GM23338 (cell line): ENCODE data around the gene DDI2. TPM values are rescaled to one million over a fixed set of nuclear protein-coding genes. Genes with fewer than 3 reads are reported as not detected.

Source experiments
- ATAC-seq: fragments of 200-7000 bp; cut with Tn5 transposase; 3 replicates; pipeline ENCODE4 v1.9.1; 2020
- DNase-seq: peaks from one replicate; pipeline ENCODE4 v3.0.0-alpha.2; 2015; ENCODE audit warnings: low spot score
- H2AFZ ChIP-seq: fragments of 200-600 bp; sonication (generic); 2 replicates; pipeline ENCODE4 v1.8.0; 2016; ENCODE audit warnings: antibody characterized with exemption, mild to moderate bottlenecking, moderate library complexity
- H3F3A ChIP-seq: fragments of 200-600 bp; sonication (generic); replicated peaks from 2 replicates; pipeline ENCODE4 v1.8.0; 2017; ENCODE audit warnings: antibody characterized with exemption, mixed run types, low read depth
- H3K27ac ChIP-seq: fragments of 200-600 bp; sonication (generic); 2 replicates; pipeline ENCODE4 v1.6.1; 2016; ENCODE audit warnings: low read depth
- H3K27me3 ChIP-seq: fragments of 200-600 bp; sonication (generic); 2 replicates; pipeline ENCODE4 v1.8.0; 2016; ENCODE audit warnings: mild to moderate bottlenecking, mixed run types, moderate library complexity; ENCODE audit not compliant: insufficient read depth
- H3K36me3 ChIP-seq: fragments of 200-600 bp; sonication (generic); 2 replicates; pipeline ENCODE4 v1.8.0; 2016; ENCODE audit warnings: mild to moderate bottlenecking; ENCODE audit not compliant: insufficient read depth
- H3K4me1 ChIP-seq: fragments of 200-600 bp; sonication (generic); 2 replicates; pipeline ENCODE4 v1.8.0; 2016; ENCODE audit warnings: mild to moderate bottlenecking, moderate library complexity; ENCODE audit not compliant: insufficient read depth
- H3K4me2 ChIP-seq: fragments of 200-600 bp; sonication (generic); 2 replicates; pipeline ENCODE4 v1.7.1; 2017; ENCODE audit warnings: mixed run types
- H3K4me3 ChIP-seq: fragments of 200-600 bp; sonication (generic); 2 replicates; pipeline ENCODE4 v1.6.1; 2016; ENCODE audit warnings: mixed run types
- H3K79me2 ChIP-seq: fragments of 200-600 bp; sonication (generic); replicated peaks from 2 replicates; pipeline ENCODE4 v1.8.0; 2017; ENCODE audit warnings: mild to moderate bottlenecking; ENCODE audit not compliant: insufficient read depth
- H3K9me2 ChIP-seq: fragments of 200-600 bp; sonication (generic); 2 replicates; pipeline ENCODE4 v1.8.0; 2017; ENCODE audit not compliant: insufficient read depth
- H4K20me1 ChIP-seq: fragments of 200-600 bp; sonication (generic); replicated peaks from 2 replicates; pipeline ENCODE4 v1.8.0; 2017; ENCODE audit warnings: mild to moderate bottlenecking; ENCODE audit not compliant: insufficient read depth
- H3K27ac Mint-ChIP-seq: 2 replicates; pipeline ENCODE4 v1.8.0; 2020; ENCODE audit warnings: inconsistent platforms, mild to moderate bottlenecking, moderate library complexity, mixed read lengths
- H3K27me3 Mint-ChIP-seq: 3 replicates; pipeline ENCODE4 v1.8.0; 2022; ENCODE audit warnings: low read depth, mild to moderate bottlenecking, moderate library complexity, mixed read lengths, inconsistent platforms; ENCODE audit not compliant: insufficient read depth, poor library complexity
- H3K36me3 Mint-ChIP-seq: 3 replicates; pipeline ENCODE4 v1.8.0; 2021; ENCODE audit warnings: low read depth, mild to moderate bottlenecking, inconsistent platforms, moderate library complexity, mixed read lengths
- H3K4me1 Mint-ChIP-seq: 3 replicates; pipeline ENCODE4 v1.8.0; 2020; ENCODE audit warnings: mild to moderate bottlenecking, inconsistent platforms, mixed read lengths
- H3K4me3 Mint-ChIP-seq: 3 replicates; pipeline ENCODE4 v1.8.0; 2021; ENCODE audit warnings: moderate library complexity, mild to moderate bottlenecking, inconsistent platforms, mixed read lengths
- H3K9me3 Mint-ChIP-seq: 3 replicates; pipeline ENCODE4 v1.8.0; 2020; ENCODE audit warnings: moderate library complexity, mild to moderate bottlenecking, inconsistent platforms, mixed read lengths
- CREB1 ChIP-seq: fragments of 250-450 bp; sonication (Bioruptor Pico); IDR thresholded peaks from 2 replicates; pipeline ENCODE4 v1.5.0; 2020; ENCODE audit warnings: low read depth, mild to moderate bottlenecking, moderate library complexity
- ETS1 ChIP-seq: IDR thresholded peaks from 2 replicates; pipeline ENCODE4 v1.6.1; 2016; ENCODE audit warnings: antibody characterized with exemption
- EZH2 ChIP-seq: fragments of 200-600 bp; sonication (generic); IDR thresholded peaks from one replicate; pipeline ENCODE4 v1.8.0; 2017; ENCODE audit warnings: antibody characterized with exemption, mild to moderate bottlenecking, low read depth; ENCODE audit not compliant: unreplicated experiment
- EZH2phosphoT487 ChIP-seq: fragments of 200-600 bp; sonication (generic); IDR thresholded peaks from one replicate; pipeline ENCODE4 v1.8.1; 2018; ENCODE audit warnings: antibody characterized with exemption; ENCODE audit not compliant: unreplicated experiment
- JUNB ChIP-seq: IDR thresholded peaks from one replicate; pipeline ENCODE4 v1.6.1; 2016; ENCODE audit warnings: antibody characterized with exemption; ENCODE audit not compliant: unreplicated experiment
- NANOG ChIP-seq: IDR thresholded peaks from 2 replicates; pipeline ENCODE4 v1.6.1; 2016; ENCODE audit warnings: antibody characterized with exemption, borderline replicate concordance
- POLR2AphosphoS5 ChIP-seq: IDR thresholded peaks from 2 replicates; pipeline ENCODE4 v1.6.1; 2016; ENCODE audit warnings: antibody characterized with exemption, low read depth
- REST ChIP-seq: IDR thresholded peaks from one replicate; pipeline ENCODE4 v1.6.1; 2018; ENCODE audit warnings: antibody characterized with exemption; ENCODE audit not compliant: unreplicated experiment
- ZNF114 ChIP-seq: fragments of 250-450 bp; sonication (Bioruptor Pico); IDR thresholded peaks from 2 replicates; pipeline ENCODE4 v1.5.0; 2020; ENCODE audit warnings: mild to moderate bottlenecking, moderate library complexity
- ZNF331 ChIP-seq: fragments of 250-450 bp; sonication (Bioruptor Pico); IDR thresholded peaks from 2 replicates; pipeline ENCODE4 v1.5.0; 2020; ENCODE audit warnings: low read depth, mild to moderate bottlenecking, moderate library complexity
- ZNF462 ChIP-seq: fragments of 250-450 bp; sonication (Bioruptor Pico); IDR thresholded peaks from 2 replicates; pipeline ENCODE4 v1.5.0; 2020; ENCODE audit warnings: mild to moderate bottlenecking, moderate library complexity
- polyA plus RNA-seq: library from polyadenylated mRNA; unstranded; fragments of >200 nt; fragmentation: Nextera tagmentation; extraction: Ambion mirVana; gene quantifications from 2 replicates; pipeline ENCODE4 v1.2.1, GENCODE V29; 2016
- total RNA-seq: library from RNA; depleted of rRNA; stranded (reverse); fragments of >200 nt; shearing (Covaris generic); gene quantifications from 2 replicates; pipeline ENCODE4 v1.2.3, GENCODE V29; 2014

DDI2 gene
- total and polyA plus RNA-seq, 2 experiments from 2014 or later = 8.0 to 43.3 TPM

GRCh38 chr1:15712168-15712567 is 94.9 kb downstream of the DDI2 start:
- Histone ChIP-seq H3K4me1 (no peaks in the 10 kb centered on the region), H2AFZ (no peak overlapping the region), H3K79me2 (peaks cover 10% of the 10 kb centered on the region), H3K27ac (no peak overlapping the region), H4K20me1 (peaks cover 22% of the 10 kb centered on the region), H3K4me3 (no peak overlapping the region), H3K36me3 (no peaks in the 10 kb centered on the region), H3F3A (0 out of 2 replicates have a peak, but pooled peaks cover 4% of the 10 kb centered on the region), H3K9me2 (no peaks in the 10 kb centered on the region), H3K4me2 (no peak overlapping the region), H3K27me3 (no peaks in the 10 kb centered on the region)
- ATAC-seq (no peak), DNase-seq (no peak)
- Mint-ChIP-seq H3K4me1 (no peaks in the 10 kb centered on the region), H3K9me3 (no peaks in the 10 kb centered on the region), H3K27ac (no peak overlapping the region), H3K4me3 (no peak overlapping the region), H3K27me3 (peaks cover 7% of the 10 kb centered on the region), H3K36me3 (peaks cover 6% of the 10 kb centered on the region; the same call in 1 of the 3 replicates)
- TF ChIP-seq EZH2 = no peak
- TF ChIP-seq ETS1 = no peak
- TF ChIP-seq JUNB = no peak
- no peak for TF ChIP-seq POLR2AphosphoS5
- TF ChIP-seq ZNF114 (CRISPR knock-in tag) = no peak
- TF ChIP-seq ZNF331 = no peak
- TF ChIP-seq CREB1 (CRISPR knock-in tag) = no peak
- TF ChIP-seq ZNF462 (CRISPR knock-in tag) = no peak
- no peak for TF ChIP-seq EZH2phosphoT487
- TF ChIP-seq REST = no peak
- no peak for TF ChIP-seq NANOG
